DND-41 (cell line): ENCODE results near the gene PLCB4.

Experiments used
- ATAC-seq: fragments of 200-7000 bp; cut with Tn5 transposase; 3 replicates; pipeline ENCODE4 v1.9.1; 2021; ENCODE audit warnings: low read depth; ENCODE audit not compliant: insufficient read depth
- DNase-seq: peaks from one replicate; pipeline ENCODE4 v3.0.0-alpha.2; 2020
- H2AFZ ChIP-seq: 2 replicates; pipeline ENCODE4 v1.6.0; 2012; ENCODE audit warnings: low read depth, low read length
- H3K27ac ChIP-seq: 2 replicates; pipeline ENCODE4 v1.5.1; 2012; ENCODE audit warnings: low read length, inconsistent platforms
- H3K27me3 ChIP-seq: fragments of 200-600 bp; sonication (generic); 2 replicates; pipeline ENCODE4 v1.6.0; 2012; ENCODE audit warnings: low read length, mild to moderate bottlenecking, inconsistent platforms; ENCODE audit not compliant: insufficient read depth, poor library complexity
- H3K36me3 ChIP-seq: 2 replicates; pipeline ENCODE4 v1.5.1; 2012; ENCODE audit warnings: low read length, inconsistent platforms; ENCODE audit not compliant: insufficient read depth
- H3K4me1 ChIP-seq: 2 replicates; pipeline ENCODE4 v1.5.1; 2012; ENCODE audit warnings: mild to moderate bottlenecking, low read length; ENCODE audit not compliant: insufficient read depth
- H3K4me2 ChIP-seq: 2 replicates; pipeline ENCODE4 v1.6.0; 2012; ENCODE audit warnings: mild to moderate bottlenecking, moderate library complexity, low read length, inconsistent platforms; ENCODE audit not compliant: insufficient read depth
- H3K4me3 ChIP-seq, 2 experiments: fragments of 200-600 bp in 1 of 2; shearing (Covaris generic) in 1 of 2; 2 replicates each; pipeline ENCODE4 v1.5.1; 2012 to 2016; ENCODE audit warnings: inconsistent platforms in 2 of 2, low read length in 2 of 2, mild to moderate bottlenecking in 2 of 2, low read depth in 1 of 2, moderate library complexity in 1 of 2
- H3K79me2 ChIP-seq: 2 replicates; pipeline ENCODE4 v1.6.0; 2012; ENCODE audit warnings: low read length, inconsistent platforms; ENCODE audit not compliant: insufficient read depth
- H3K9ac ChIP-seq: 2 replicates; pipeline ENCODE4 v1.6.0; 2012; ENCODE audit warnings: low read depth, mild to moderate bottlenecking, inconsistent platforms, low read length, moderate library complexity
- H3K9me3 ChIP-seq: 2 replicates; pipeline ENCODE4 v1.5.1; 2012; ENCODE audit warnings: low read length, moderate library complexity, mild to moderate bottlenecking, inconsistent platforms; ENCODE audit not compliant: insufficient read depth, severe bottlenecking
- H4K20me1 ChIP-seq: 2 replicates; pipeline ENCODE4 v1.6.0; 2012; ENCODE audit warnings: low read length; ENCODE audit not compliant: insufficient read depth
- EZH2 ChIP-seq: IDR thresholded peaks from 3 replicates; pipeline ENCODE4 v1.6.1; 2012; ENCODE audit warnings: borderline replicate concordance, low read depth, mild to moderate bottlenecking, moderate library complexity, low read length, inconsistent platforms; ENCODE audit not compliant: severe bottlenecking
- TF ChIP-seq, protein P1 (sequence below): IDR thresholded peaks from 2 replicates; pipeline ENCODE4 v1.5.1; 2012; ENCODE audit warnings: borderline replicate concordance, low read length, moderate library complexity, mild to moderate bottlenecking; ENCODE audit not compliant: poor library complexity, severe bottlenecking; ENCODE audit errors: extremely low read depth

The PLCB4 gene

DNA sequence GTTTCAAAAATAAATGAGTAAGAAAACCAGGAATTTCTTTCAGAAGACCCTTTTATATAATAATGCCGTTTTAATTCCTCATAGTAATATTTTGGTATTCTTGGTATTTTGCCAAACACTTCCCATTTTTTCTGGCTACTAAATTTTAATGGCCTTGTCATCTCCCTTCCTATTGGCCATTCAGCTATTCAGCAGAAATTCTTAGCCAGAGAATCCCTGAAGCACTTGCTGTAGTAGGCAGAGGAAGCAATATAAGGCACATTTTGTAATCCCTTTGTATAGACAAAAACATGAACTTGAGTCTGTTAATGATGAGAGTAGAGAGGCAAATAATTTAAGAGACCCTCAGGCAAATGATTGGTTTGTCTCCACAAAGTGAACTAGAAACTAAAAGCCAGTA lies 327.1 kb downstream of the PLCB4 start:
- H2AFZ ChIP-seq = no peak overlapping the region
- no peak overlapping the region for H3K4me2 ChIP-seq
- H3K4me1 ChIP-seq = peaks cover 12% of the 10 kb centered on the region; the same call in 1 of the 2 replicates
- TF ChIP-seq, protein P1, sequence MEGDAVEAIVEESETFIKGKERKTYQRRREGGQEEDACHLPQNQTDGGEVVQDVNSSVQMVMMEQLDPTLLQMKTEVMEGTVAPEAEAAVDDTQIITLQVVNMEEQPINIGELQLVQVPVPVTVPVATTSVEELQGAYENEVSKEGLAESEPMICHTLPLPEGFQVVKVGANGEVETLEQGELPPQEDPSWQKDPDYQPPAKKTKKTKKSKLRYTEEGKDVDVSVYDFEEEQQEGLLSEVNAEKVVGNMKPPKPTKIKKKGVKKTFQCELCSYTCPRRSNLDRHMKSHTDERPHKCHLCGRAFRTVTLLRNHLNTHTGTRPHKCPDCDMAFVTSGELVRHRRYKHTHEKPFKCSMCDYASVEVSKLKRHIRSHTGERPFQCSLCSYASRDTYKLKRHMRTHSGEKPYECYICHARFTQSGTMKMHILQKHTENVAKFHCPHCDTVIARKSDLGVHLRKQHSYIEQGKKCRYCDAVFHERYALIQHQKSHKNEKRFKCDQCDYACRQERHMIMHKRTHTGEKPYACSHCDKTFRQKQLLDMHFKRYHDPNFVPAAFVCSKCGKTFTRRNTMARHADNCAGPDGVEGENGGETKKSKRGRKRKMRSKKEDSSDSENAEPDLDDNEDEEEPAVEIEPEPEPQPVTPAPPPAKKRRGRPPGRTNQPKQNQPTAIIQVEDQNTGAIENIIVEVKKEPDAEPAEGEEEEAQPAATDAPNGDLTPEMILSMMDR = no peak
- TF ChIP-seq EZH2 = no peak
- DNase-seq = no peak
- no peak overlapping the region for H3K27ac ChIP-seq
- no peaks in the 10 kb centered on the region for H3K27me3 ChIP-seq
- H4K20me1 ChIP-seq = 0 out of 2 replicates have a peak, but pooled peaks cover 2% of the 10 kb centered on the region
- H3K9me3 ChIP-seq = no peaks in the 10 kb centered on the region
- no peak for ATAC-seq
- no peak overlapping the region for H3K9ac ChIP-seq
- H3K36me3 ChIP-seq = no peaks in the 10 kb centered on the region
- H3K79me2 ChIP-seq = no peaks in the 10 kb centered on the region
- H3K4me3 ChIP-seq = no peak overlapping the region

DNA sequence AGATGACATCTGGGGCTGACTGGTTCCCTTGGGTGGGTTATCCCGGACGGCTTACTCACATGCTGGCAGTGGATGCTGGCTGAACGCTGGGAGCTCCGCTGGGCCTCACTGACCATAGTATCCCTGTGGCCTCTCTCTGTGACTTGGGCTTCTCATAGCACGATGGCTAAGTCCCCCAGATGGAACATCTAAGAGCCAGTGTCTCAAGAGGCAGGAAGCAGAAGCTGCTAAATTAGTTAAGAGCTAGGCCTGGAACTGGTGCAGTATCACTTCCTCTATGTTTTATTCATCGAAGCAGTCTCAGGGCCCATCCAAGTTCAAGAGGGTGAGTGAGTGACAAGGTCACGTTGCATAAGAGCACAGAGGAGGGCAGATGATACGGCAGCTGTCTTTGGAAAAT lies 329.0 kb downstream of the PLCB4 start:
- Histone ChIP-seq H3K9ac (no peak overlapping the region), H3K36me3 (no peaks in the 10 kb centered on the region), H2AFZ (no peak overlapping the region), H3K9me3 (no peaks in the 10 kb centered on the region), H3K4me3 (no peak overlapping the region), H4K20me1 (0 out of 2 replicates have a peak, but pooled peaks cover 2% of the 10 kb centered on the region), H3K79me2 (no peaks in the 10 kb centered on the region), H3K4me1 (peaks cover 4% of the 10 kb centered on the region; the same call in 1 of the 2 replicates), H3K27me3 (no peaks in the 10 kb centered on the region), H3K4me2 (no peak overlapping the region), H3K27ac (no peak overlapping the region)
- ATAC-seq (no peak), DNase-seq (no peak)
- TF ChIP-seq EZH2 = no peak
- TF ChIP-seq, protein P1 = no peak

DNA sequence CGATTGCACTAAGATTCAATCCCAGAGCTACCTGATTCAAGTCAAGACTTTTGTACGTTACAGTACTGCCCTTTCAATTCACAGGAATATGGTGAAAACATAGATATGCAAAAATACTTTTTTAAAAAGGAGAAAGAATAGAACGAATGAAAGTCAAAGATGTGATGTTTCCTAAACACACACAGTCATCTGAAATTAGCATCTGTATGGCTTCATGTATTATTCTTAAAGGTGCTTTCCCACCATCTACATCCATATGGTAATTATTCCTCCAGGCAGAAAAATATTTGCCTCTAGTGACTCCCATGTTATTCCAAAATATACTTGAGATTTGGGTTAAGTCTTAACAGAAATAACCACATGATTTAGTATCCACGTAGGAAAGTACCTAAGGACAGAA lies 330.0 kb downstream of the PLCB4 start:
- Histone ChIP-seq H3K79me2 (no peaks in the 10 kb centered on the region), H2AFZ (no peak overlapping the region), H3K36me3 (no peaks in the 10 kb centered on the region), H3K4me2 (no peak overlapping the region), H4K20me1 (no peaks in the 10 kb centered on the region), H3K4me3 (no peak overlapping the region), H3K27me3 (no peaks in the 10 kb centered on the region), H3K4me1 (no peaks in the 10 kb centered on the region), H3K9me3 (no peaks in the 10 kb centered on the region), H3K9ac (no peak overlapping the region), H3K27ac (no peak overlapping the region)
- DNase-seq (no peak), ATAC-seq (no peak)
- TF ChIP-seq, protein P1 = no peak
- no peak for TF ChIP-seq EZH2

DNA sequence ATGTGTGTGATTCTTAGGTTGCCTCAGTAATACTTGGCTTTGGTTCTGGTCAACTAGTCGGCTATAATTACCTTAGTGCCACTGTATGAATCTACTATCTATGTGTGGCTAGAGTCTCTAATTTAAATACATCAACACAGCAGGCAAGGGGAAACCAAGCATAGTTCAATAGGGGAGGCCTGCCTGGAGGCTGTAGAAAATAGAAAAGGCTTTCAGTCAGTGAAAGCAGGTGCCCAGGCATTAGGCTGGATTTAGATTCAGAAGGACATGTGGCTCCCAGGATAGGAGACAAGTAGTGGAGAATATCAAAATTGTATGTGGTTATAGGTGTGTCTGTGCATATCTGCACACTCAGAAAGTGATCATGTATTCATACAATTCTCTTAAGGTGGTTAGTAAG lies 330.4 kb downstream of the PLCB4 start:
- H2AFZ ChIP-seq = no peak overlapping the region
- TF ChIP-seq, protein P1 = no peak
- TF ChIP-seq EZH2 = no peak
- H3K4me1 ChIP-seq = no peaks in the 10 kb centered on the region
- no peak for ATAC-seq
- H3K36me3 ChIP-seq = no peaks in the 10 kb centered on the region
- H3K9me3 ChIP-seq = no peaks in the 10 kb centered on the region
- no peak overlapping the region for H3K4me3 ChIP-seq
- no peaks in the 10 kb centered on the region for H3K79me2 ChIP-seq
- H3K27ac ChIP-seq = no peak overlapping the region
- no peak overlapping the region for H3K9ac ChIP-seq
- no peak for DNase-seq
- no peaks in the 10 kb centered on the region for H4K20me1 ChIP-seq
- H3K27me3 ChIP-seq = no peaks in the 10 kb centered on the region
- H3K4me2 ChIP-seq = no peak overlapping the region
